Fibroblast of lung (primary cell): ENCODE results near the gene NCEH1. TPM values are rescaled to one million over a fixed set of nuclear protein-coding genes. Genes with fewer than 3 reads are reported as not detected.

ENCODE experiments used
- DNase-seq, 2 donors: peaks; one replicate each; pipeline versions ENCODE4 v3.0.0 to v3.0.0-alpha.2; 2010; ENCODE audit warnings: low read depth in 2 of 2
- H2AFZ ChIP-seq: 2 replicates; pipeline ENCODE4 v1.5.1; 2012; ENCODE audit warnings: low read length, control low read depth, inconsistent platforms
- H3K27ac ChIP-seq: 2 replicates; pipeline ENCODE4 v1.5.1; 2011; ENCODE audit warnings: low read length, control low read depth; ENCODE audit not compliant: insufficient read depth
- H3K27me3 ChIP-seq: 2 replicates; pipeline ENCODE4 v1.5.1; 2011; ENCODE audit warnings: mild to moderate bottlenecking, low read length; ENCODE audit not compliant: control insufficient read depth, insufficient read depth
- H3K36me3 ChIP-seq: 2 replicates; pipeline ENCODE4 v1.5.1; 2011; ENCODE audit warnings: low read length; ENCODE audit not compliant: control insufficient read depth, insufficient read depth
- H3K4me1 ChIP-seq: 2 replicates; pipeline ENCODE4 v1.5.1; 2011; ENCODE audit warnings: low read length; ENCODE audit not compliant: control insufficient read depth, insufficient read depth; ENCODE audit errors: extremely low read depth
- H3K4me2 ChIP-seq: 2 replicates; pipeline ENCODE4 v1.5.1; 2011; ENCODE audit warnings: low read length, control low read depth; ENCODE audit not compliant: insufficient read depth; ENCODE audit errors: extremely low read depth
- H3K4me3 ChIP-seq, 4 experiments: fragments of 200-600 bp in 1 of 4; sonication (generic) in 1 of 4; replicated peaks in 1 of 4; 2 replicates each; pipeline ENCODE4 v1.5.1; 2011 to 2016; ENCODE audit warnings: low read length in 4 of 4, low read depth in 3 of 4, mild to moderate bottlenecking in 3 of 4, control low read depth in 2 of 4, inconsistent platforms in 1 of 4, mixed read lengths in 1 of 4; ENCODE audit not compliant: insufficient read depth in 1 of 4; ENCODE audit errors: control extremely low read depth in 1 of 4
- H3K79me2 ChIP-seq: 2 replicates; pipeline ENCODE4 v1.5.1; 2012; ENCODE audit warnings: mild to moderate bottlenecking, low read length, inconsistent platforms; ENCODE audit not compliant: control insufficient read depth, insufficient read depth
- H3K9ac ChIP-seq: 2 replicates; pipeline ENCODE4 v1.5.1; 2011; ENCODE audit warnings: mild to moderate bottlenecking, low read length, control low read depth; ENCODE audit not compliant: insufficient read depth
- H3K9me3 ChIP-seq: 2 replicates; pipeline ENCODE4 v1.5.1; 2012; ENCODE audit warnings: low read depth, low read length; ENCODE audit not compliant: control insufficient read depth, insufficient read depth
- H4K20me1 ChIP-seq: 2 replicates; pipeline ENCODE4 v1.5.1; 2011; ENCODE audit warnings: low read length; ENCODE audit not compliant: control insufficient read depth, insufficient read depth; ENCODE audit errors: extremely low read depth
- CTCF ChIP-seq, 2 donors: IDR thresholded peaks in 1 of 2; conservative IDR thresholded peaks in 1 of 2; 1 replicate in 1 of 2; 2 replicates in 1 of 2; pipeline ENCODE4 v1.5.1; 2011 to 2012; ENCODE audit warnings: low read length in 2 of 2, control low read depth in 1 of 2, inconsistent platforms in 1 of 2, low read depth in 1 of 2, mild to moderate bottlenecking in 1 of 2
- EZH2 ChIP-seq: IDR thresholded peaks from 2 replicates; pipeline ENCODE4 v1.5.1; 2012; ENCODE audit warnings: low read length, control low read depth, mild to moderate bottlenecking; ENCODE audit errors: missing control alignments
- polyA plus RNA-seq, 2 donors: library from polyadenylated mRNA; depleted of rRNA in 1 of 2; stranded (reverse) in 1 of 2; unstranded in 1 of 2; fragments of >200 nt; gene quantifications; 2 replicates each; pipeline ENCODE4 v1.2.1, GENCODE V29; 2011 to 2012; ENCODE audit warnings: missing spikeins in 1 of 2
- total RNA-seq: library from RNA; depleted of rRNA; stranded (reverse); fragments of >200 nt; gene quantifications from 2 replicates; pipeline ENCODE4 v1.2.1, GENCODE V29; 2014

Gene NCEH1
- total and polyA plus RNA-seq, 2 donors (not counting 1 experiment from before 2014, with no cell fraction given) = 9.9 to 11.4 TPM

- DNase-seq = no peak
- Histone ChIP-seq H3K27me3 (no peaks in the 10 kb centered on the region), H3K4me2 (no peak overlapping the region), H4K20me1 (no peaks in the 10 kb centered on the region), H3K36me3 (peaks cover 3% of the 10 kb centered on the region), H3K4me3 (no peak overlapping the region), H3K4me1 (no peaks in the 10 kb centered on the region), H3K27ac (no peak overlapping the region), H3K9ac (no peak overlapping the region), H2AFZ (no peak overlapping the region), H3K79me2 (peaks cover 86% of the 10 kb centered on the region), H3K9me3 (no peaks in the 10 kb centered on the region)
- TF ChIP-seq CTCF (conservative IDR thresholded peaks at IDR 0.05 in 1 of 2, IDR thresholded peaks at IDR 0.05 in 1 of 2; ENCODE audit: low read depth in 1 of 2, low read length in 2 of 2) (no peak), EZH2 (no peak)
These were observed 11.8 kb downstream of the NCEH1 start for GRCh38 chr3:172699031-172699430.

- no peak for TF ChIP-seq EZH2
- no peak for TF ChIP-seq CTCF (conservative IDR thresholded peaks at IDR 0.05 in 1 of 2, IDR thresholded peaks at IDR 0.05 in 1 of 2; ENCODE audit: low read depth in 1 of 2, low read length in 2 of 2)
- no peak for DNase-seq
These were observed 12.2 kb downstream of the NCEH1 start for GRCh38 chr3:172698631-172699030.

GRCh38 chr3:172697558-172697957 is 13.3 kb downstream of the NCEH1 start:
- DNase-seq = no peak
- H3K9me3 ChIP-seq = no peaks in the 10 kb centered on the region
- H4K20me1 ChIP-seq = no peaks in the 10 kb centered on the region
- H3K36me3 ChIP-seq = peaks cover 3% of the 10 kb centered on the region
- no peak overlapping the region for H3K9ac ChIP-seq
- peaks cover 89% of the 10 kb centered on the region for H3K79me2 ChIP-seq
- no peaks in the 10 kb centered on the region for H3K4me1 ChIP-seq
- no peak overlapping the region for H3K4me3 ChIP-seq
- H3K4me2 ChIP-seq = no peak overlapping the region
- TF ChIP-seq CTCF (conservative IDR thresholded peaks at IDR 0.05 in 1 of 2, IDR thresholded peaks at IDR 0.05 in 1 of 2; ENCODE audit: low read depth in 1 of 2, low read length in 2 of 2) (no peak), EZH2 (no peak)
- H3K27me3 ChIP-seq = no peaks in the 10 kb centered on the region
- H2AFZ ChIP-seq = no peak overlapping the region
- H3K27ac ChIP-seq = no peak overlapping the region

More at GRCh38 chr3:172698631-172699030, 12.2 kb downstream of the NCEH1 start:
- Histone ChIP-seq H3K27me3 (no peaks in the 10 kb centered on the region), H3K27ac (no peak overlapping the region), H4K20me1 (no peaks in the 10 kb centered on the region), H3K9me3 (no peaks in the 10 kb centered on the region), H3K9ac (no peak overlapping the region), H3K36me3 (peaks cover 3% of the 10 kb centered on the region), H3K4me3 (no peak overlapping the region), H2AFZ (no peak overlapping the region), H3K79me2 (peaks cover 86% of the 10 kb centered on the region), H3K4me1 (no peaks in the 10 kb centered on the region), H3K4me2 (no peak overlapping the region)
